ENCODE data around the gene KLHL13. TPM values are rescaled to one million over a fixed set of nuclear protein-coding genes. Genes with fewer than 3 reads are reported as not detected.

The KLHL13 gene
- total and polyA plus RNA-seq, 10 of the 15 experiments (the other 5 are each of a cell fraction or from before 2014, with no cell fraction given): 8.2 to 34.1 (median 13.8) TPM

Small RNA genes within 50 kb of the gene (small RNA-seq; reads per million reads assigned to genes)
- gene RF00019 (not detected), gene TUBB4BP3 (not detected)

Other genes with a start within 250 kb of the KLHL13 start
- 9.6 and 9.9 TPM in 2 replicates for gene WDR44, start 229.3 kb upstream of the KLHL13 start, total RNA-seq (2014; rRNA removed)
- gene WDR44, start 229.3 kb upstream of the KLHL13 start, total RNA-seq (2014; rRNA removed; fragmentation: Illumina TruSeq; extraction: Trizol): 14.0 and 14.3 TPM in 2 replicates
- gene WDR44, start 229.3 kb upstream of the KLHL13 start, total RNA-seq (2021): 10.6 and 11.7 TPM in 2 replicates
- gene WDR44, start 229.3 kb upstream of the KLHL13 start, polyA plus RNA-seq (2011; rRNA removed): 13.5 and 20.1 TPM in 2 replicates
- gene WDR44, start 229.3 kb upstream of the KLHL13 start, polyA plus RNA-seq (2014; fragmentation: Illumina TruSeq; extraction: Trizol): 13.5 and 17.2 TPM in 2 replicates
- 1 to 10 TPM; 3.4 to 4.2 TPM for gene WDR44, start 229.3 kb upstream of the KLHL13 start, polyA plus RNA-seq (2014; fragmentation: Nextera tagmentation; extraction: Ambion mirVana)
- gene WDR44, start 229.3 kb upstream of the KLHL13 start, polyA plus RNA-seq (2014; rRNA removed): 7.7 and 10.1 TPM in 2 replicates
- 10 to 100 TPM; 11.5 to 12.8 TPM for gene WDR44, start 229.3 kb upstream of the KLHL13 start, polyA plus RNA-seq (2016; fragmentation: Nextera tagmentation; extraction: Ambion mirVana)

Measured in GM12878 (cell line).